Amygdala (tissue), 56 donors: ENCODE measurements around the gene GPR68.

ENCODE experiments used
- DNase-seq, 56 donors: peaks; one replicate each; lab custom pipeline; 2025; lab: John Stamatoyannopoulos, UW

The GPR68 gene, protein sequence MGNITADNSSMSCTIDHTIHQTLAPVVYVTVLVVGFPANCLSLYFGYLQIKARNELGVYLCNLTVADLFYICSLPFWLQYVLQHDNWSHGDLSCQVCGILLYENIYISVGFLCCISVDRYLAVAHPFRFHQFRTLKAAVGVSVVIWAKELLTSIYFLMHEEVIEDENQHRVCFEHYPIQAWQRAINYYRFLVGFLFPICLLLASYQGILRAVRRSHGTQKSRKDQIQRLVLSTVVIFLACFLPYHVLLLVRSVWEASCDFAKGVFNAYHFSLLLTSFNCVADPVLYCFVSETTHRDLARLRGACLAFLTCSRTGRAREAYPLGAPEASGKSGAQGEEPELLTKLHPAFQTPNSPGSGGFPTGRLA

GRCh38 chr14:91244501-91244901 is at the start of gene GPR68:
TSS of gene GPR68 (minus strand) at chr14:91244704. CDS start at chr14:91235050, 9,654 bp downstream.
- peak in 37 of 56 donors; percentile 6 to 74 (median 36) for DNase-seq

GRCh38 chr14:91294153-91294552 is 49.6 kb upstream of the GPR68 start:
- DNase-seq: no peak

GRCh38 chr14:91293281-91293680 is 48.8 kb upstream of the GPR68 start:
- peak in 3 of 56 donors; percentile 18 to 37 (median 19) for DNase-seq

- no peak for DNase-seq
Observed at GRCh38 chr14:91292491-91292890, 48.0 kb upstream of the GPR68 start.

DNA sequence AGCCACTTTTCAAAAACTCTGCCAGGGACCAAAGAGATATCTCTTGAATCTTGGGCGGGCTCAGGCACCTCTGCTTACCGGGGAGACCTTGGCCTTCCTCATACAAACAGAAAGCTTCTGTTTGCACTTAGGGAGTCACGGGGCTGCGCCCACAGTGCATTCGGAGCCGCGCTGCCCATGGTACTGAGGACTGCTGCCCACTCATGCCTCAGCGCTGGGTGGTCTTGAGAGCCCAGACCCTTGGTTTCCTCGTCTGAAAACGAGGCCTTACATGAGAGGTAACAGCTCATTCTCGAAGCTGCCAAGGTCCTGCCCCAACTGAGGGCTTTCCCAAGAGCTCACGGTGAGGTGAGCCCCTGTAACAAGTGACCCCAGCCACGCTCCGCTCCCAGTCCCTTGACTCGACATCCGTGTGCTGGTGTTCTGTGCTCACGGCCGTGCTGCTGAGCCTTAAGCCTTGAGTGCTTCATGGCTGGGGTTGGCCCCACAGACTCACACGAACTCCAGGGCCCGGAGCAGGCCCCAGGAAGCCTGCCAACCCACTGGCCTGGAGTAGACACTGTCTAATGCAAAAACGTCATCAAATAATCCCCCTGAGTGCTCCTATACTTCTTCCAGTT is 47.4 kb upstream of the GPR68 start:
- DNase-seq: no peak

DNA sequence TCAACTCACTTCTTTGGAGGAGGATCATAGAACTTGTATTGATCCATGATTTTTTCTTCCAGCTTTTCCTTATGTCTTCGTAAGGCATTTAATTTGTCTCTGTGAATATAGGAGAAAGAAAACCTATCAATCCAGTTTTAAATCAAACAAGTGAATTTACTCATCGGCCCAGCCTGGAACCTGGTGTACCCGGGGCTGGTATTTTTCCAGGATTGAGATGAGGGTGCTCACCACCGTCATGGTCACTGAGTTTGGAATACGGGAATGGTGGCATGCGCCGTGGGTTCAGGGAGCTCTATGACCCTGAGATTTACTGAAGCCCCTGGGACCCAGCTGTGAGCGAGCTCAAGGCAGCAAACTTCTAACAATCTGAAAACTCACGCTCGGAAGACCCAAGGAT is 46.5 kb upstream of the GPR68 start:
- no peak for DNase-seq

GRCh38 chr14:91289464-91289863 is 45.0 kb upstream of the GPR68 start:
- no peak for DNase-seq

DNA sequence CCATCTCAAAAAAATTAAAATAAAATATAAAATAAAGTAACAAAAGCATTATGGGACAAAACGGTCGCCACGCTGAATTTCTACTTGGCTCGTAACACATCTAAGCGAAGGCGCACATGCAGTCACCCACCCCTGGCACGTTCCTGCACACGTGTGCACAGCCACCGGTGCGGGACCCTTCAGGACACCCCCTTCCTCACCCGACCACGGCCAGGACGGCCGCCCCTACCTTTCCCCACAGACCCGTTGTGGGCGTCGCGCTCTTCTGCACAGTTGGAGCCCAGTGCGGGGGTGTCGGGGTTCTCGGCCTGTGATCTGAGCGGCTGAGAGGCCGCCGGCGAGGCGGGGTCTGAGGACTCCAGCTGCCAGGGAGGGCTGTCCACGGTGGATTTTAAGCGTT is 44.4 kb upstream of the GPR68 start:
- DNase-seq: no peak

DNA sequence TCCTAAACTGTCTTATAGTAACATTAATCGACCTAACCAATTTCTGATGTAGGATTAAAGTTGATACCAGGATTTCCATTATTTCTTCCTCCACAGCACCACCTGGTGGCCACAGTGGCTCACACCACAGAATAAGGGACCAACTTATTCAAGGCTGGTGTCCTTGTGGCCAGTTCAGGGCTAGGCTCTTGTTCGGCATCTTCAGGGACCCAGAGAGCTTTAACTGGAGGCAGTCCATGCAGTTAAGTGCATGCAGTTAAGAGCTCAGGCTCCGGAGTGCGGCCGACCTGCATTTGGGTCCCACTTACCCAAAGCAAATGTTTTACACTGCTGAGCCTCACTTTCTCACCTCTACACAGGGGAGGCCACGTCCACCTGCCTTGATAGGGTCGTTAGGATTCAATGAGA is 42.0 kb upstream of the GPR68 start:
- peak in 44 of 56 donors; percentile 7 to 88 (median 32) for DNase-seq

DNA sequence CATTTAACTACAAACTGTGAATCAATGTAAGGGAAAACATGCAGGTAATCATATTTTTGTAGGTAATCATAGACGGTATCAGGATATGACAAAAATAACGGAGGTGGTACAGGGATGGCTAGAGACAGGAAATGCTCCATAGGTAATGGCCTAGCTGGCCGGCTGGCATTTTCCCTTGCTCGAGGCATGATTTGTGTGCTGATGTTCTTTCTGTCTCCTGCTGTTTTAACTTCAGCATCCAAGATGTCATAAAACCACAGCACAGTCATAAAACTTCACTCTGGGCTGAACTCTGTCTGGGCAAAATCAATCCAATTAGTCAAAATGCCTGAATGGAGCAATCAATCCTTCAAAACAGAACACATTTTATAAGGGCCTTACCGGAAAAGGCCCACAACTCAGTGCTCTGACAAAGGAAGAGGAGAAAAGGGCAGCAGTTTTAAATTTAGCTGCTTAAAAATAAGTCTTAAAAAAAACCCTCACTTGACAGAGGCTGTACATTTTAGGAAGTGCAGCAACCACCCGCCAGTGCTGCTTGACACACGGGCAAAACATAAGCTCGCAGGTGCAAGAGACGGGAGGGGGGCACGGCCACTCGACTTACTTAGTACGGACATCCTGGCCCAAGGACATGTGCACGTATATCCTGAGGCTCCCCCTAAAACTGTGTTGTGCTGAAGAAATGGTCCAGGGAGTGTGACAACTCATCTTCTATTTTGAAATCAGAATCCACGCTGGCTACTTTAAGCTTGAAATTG is 40.5 kb upstream of the GPR68 start:
- no peak for DNase-seq

DNA sequence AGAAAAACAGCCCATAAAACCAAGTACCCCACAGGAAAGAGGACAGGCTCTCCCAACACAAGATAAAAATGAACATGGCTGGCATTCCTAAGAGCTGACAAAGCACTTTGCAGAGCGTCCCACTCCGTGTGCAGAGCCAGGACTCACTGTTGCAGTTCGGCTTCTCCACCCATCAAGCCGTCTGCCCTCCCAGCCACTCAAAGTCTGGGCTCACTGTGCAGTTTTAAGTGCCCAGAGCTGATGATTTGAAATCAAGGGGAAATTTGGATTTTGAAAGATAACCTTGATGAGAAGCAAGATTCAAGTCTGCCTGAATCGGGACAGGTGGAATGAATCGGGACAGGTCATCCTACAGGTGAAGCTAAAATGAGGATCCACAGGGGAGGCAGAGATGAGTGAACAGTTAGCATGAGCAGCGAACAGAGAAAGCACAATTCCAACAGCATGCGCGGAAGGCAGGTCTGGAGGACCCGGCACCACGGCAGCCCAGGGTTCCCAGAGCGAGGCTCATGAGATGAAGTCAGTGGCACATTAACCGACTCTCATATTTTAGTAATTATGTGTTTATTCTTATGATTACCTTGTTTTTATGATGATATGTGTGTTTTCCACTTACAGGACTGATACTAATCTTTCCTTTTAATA is 39.8 kb upstream of the GPR68 start:
- DNase-seq: no peak

- no peak for DNase-seq
Observed at GRCh38 chr14:91283666-91284065, 39.2 kb upstream of the GPR68 start.

- no peak for DNase-seq
Observed at GRCh38 chr14:91282954-91283645, 38.6 kb upstream of the GPR68 start.

DNA sequence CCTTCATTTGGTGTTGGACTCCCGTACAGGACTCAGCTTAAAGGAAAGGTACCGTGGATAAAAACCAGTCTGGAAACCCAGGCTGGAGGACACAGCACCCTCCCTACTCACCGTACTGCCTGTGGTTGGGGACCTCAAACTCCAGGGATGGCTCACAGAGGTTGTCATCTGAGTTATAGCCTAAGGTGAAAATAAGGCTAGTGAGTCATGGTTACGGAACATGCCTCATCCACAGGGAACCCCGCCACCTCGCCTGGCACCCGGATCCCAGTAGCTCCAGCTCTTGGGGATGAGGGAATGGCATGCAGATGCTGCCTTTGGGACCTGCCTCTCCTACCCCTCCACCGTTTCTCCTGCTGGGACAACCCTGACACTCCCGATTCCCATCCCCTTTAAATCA is 36.8 kb upstream of the GPR68 start:
- no peak for DNase-seq

GRCh38 chr14:91280129-91280528 is 35.6 kb upstream of the GPR68 start:
- DNase-seq: no peak

DNA sequence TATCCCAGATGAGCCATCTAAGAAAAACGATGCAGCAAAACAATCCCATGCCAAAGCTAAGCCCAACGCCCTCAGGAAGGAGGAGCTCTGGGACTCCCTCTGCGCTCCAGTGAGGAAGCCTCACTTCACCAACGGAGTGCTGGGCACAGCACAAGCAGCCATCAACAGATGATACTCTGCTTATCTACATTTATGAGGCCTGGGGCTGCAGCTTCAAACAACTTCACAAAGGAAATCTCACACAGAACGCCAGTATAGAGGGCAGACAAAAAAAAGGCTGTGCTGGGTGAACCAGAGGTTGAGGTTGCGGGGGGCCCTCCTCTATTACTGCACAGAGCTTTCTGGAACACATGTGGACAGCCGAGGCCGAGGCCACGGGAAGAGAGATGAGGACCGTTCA is 34.9 kb upstream of the GPR68 start:
- DNase-seq: no peak

GRCh38 chr14:91278383-91278715 is 33.8 kb upstream of the GPR68 start:
- no peak for DNase-seq

DNA sequence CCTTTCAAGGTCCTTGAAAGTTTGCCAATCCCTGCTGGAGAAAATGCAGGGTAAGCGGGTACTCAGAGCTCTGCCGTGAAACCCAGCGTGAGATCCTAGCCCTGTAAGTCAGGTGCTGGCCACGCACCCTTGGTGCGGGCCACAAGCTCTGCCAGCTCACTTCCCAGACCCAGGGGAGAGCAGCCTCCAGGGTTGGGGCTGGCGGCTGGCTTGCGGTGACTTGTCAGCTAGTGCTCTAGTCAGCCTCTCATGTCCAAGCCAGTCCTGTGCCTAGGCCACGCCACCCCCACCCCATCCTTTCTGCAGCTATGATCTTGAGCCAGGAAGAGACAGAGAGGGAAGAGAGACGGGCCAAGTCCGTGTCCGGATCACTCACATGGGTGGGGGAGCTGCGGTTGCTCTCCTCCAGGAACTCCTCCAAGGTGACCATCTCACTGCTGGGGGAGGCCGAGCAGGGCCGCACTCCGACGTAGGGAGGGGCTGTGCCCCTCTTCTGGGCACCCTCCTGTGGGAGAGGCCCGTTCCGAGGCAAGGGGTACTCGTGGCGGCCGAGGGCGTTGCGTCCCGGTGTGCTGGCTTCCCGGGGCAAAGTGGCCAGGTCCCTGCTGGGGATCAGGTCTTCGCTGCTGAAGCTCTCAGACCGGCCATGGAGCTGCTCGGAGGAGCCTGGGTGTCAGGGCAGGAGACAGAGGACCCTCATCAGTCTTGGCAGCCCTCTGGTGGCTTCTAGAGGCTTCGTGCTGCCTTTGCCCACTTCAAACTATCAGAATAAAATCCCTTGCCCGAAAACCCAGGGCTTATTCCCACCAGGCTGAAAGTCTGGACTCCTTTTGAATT is 33.3 kb upstream of the GPR68 start:
- DNase-seq: no peak

DNA sequence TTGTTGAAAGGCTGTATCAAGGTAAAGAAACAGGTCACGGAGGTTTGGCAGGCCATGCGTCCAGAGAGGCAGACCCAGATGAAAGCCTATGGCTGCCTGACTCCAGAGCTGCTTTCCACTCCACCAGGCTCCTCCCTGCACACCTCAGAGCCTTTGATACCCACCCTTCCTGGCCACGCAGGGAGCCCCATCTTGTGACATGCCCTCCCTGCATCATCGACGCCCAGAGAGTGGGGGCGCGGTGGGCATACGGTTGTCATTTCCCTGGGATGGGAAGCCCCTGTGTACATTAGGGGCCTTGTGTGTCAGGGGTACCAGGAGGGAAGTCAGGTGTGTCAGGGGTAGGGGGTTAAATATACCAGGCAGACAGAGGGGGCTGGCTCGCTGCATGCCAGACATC is 30.3 kb upstream of the GPR68 start:
- DNase-seq: no peak

DNA sequence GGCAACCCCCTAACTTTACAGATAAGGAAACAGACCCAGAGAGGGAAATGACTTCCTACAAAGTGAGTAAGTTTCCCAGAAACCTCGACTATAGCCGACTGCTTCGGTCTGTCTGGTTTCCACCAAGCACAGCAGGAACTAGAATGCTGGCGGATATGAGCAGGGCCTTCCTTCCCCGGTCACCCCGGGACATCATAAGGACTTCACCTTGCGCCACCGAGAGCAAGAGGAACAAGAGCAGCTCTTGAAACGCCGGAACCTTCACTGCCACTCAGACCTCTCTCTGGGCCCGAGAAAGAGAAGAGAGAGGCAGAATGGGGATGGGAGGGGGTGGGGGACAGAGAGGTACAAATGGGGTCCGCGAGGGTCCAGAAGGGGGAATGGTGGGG is 29.4 kb upstream of the GPR68 start:
- no peak for DNase-seq
